ENCODE data around the gene SPATA21.

Gene SPATA21

GRCh38 chr1:16420424-16421118, 16.7 kb downstream of the SPATA21 start:
- no peak for DNase-seq (ENCODE audit: low read depth)

DNA sequence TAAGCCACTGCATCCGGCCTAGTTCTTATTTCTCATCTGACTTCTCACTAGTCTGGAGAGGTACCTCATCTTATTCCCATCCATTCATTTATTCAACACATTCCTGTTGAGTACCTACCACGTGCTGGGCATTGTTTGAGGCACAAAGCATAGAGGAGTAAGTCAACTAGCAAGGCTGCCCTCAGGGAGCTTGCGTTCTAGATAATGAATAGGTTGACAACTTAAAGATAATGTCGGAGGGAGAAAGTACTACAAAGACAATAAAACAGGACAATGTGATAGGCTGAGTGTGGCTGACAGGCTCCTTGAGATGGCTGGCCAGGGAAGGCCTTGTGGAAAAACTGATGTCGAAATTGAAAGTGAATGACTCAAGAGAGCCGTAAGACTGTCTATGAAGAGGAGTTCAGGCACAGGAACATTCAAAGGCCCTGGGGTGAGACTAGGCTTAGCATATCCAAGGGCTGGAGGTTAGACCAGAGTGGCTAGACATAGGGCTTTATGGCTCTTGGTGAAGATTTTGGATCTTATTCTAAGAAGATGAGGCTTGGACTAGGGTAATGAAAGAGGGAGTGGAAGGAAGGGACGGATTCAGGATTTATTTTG, 18.3 kb downstream of the SPATA21 start:
- no peak for DNase-seq (ENCODE audit: low read depth)

DNA sequence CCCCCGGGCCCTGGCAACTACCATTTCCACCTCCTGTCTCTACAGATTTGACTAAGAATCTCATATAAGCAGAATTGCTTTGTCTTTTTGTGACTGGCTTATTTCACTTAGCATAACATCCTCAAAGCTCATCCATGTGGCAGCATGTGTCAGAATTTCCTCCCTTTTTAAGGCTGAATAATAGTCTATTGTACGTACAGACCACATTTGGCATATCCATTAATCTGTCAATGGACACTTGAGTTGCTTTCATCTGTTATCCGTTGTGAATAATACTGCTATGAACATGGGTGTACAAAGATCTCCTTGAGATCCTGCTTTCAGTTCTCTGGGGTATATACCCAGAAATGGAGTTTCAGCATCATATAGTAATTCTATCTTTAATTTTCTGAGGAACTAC, 24.0 kb downstream of the SPATA21 start:
- no peak for DNase-seq (ENCODE audit: low read depth)

DNA sequence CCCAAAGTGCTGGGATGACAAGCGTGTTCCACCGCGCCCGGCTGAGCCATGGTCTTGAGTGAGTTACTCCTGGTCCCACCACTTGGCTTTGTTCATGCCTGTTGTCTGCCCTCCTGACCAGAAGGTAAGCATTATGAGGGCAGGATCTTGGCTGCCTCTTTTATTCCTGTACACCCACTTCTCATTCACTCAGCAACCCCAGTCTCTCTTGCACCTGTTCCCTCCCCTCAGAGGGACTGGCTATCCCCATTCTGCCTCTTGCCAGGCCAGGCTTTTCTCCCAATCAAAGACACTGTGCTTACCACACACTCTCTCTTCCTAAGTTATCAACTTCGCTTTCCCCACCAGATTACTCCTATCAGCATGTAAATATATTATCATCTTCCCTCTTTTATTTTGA, 26.4 kb downstream of the SPATA21 start:
- DNase-seq (ENCODE audit: low read depth) = no peak

DNA sequence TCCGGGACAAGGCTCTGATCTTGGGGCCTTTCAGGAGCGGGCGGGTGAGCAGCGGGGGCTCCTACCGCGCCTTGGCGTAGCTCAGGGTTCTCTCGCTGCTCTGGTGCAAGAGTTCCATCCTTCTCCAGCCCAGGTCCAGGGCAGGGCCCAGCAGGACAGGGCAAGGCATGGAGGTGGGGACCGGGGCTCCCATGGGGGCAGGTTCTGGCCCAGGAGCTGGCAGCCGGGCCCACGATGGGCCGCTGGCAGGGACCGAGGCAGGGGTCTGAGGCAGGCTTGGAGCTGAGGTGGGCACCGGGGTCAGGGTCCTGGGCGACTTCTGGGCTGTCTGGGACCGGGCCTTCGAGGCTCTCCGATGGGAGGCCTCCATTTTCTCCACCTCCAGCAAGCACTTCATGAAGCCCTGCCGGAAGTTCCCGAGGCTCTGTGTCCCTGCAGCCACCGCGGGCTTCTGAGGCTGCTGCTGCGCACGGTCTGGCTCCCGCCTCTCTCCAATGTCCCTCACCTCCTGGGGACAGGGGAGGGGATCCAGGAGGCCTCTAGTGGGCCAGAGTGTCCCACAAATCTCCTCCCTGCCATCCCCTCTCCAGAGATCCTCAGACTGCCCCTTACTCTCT, 27.6 kb downstream of the SPATA21 start:
- no peak for DNase-seq (ENCODE audit: low read depth)

DNA sequence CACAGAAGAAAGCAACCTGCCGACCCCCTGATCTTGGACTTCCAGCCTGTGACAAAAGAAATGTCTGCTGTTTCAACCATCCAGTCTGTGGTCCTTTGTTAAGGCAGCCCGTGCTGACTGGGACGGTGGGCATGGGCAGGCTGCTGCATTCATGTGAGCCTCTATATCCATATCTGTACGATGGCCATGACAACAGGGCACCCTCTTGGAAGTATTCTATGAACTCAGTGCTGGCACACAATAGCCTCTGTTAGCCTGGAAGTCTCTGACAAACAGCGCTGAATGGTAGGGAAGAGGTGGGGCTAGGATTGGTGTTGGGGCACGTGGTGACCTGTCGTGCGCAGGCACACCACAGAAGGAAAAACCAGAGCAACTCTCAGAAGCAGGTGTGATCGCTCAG, 30.4 kb downstream of the SPATA21 start:
- no peak for DNase-seq (ENCODE audit: low read depth)

DNA sequence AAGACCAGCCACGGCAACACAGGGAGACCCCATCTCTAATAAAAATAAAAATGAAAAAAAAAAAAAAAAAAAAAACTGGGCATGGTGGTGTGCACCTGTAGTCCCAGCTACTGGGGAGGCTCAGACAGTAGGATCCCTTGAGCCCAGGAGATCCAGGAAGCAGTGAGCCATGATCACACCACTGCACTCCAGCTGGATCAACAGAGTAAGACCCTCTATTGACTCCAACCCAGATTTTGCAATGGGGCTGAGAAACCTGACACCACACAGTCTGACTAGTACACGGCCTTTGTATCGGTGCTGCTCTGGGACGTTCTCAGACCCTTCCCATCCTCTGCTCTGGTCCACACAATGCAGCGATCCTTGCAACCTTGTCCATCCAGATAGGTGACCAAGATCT, 31.8 kb downstream of the SPATA21 start:
- no peak for DNase-seq (ENCODE audit: low read depth)

DNA sequence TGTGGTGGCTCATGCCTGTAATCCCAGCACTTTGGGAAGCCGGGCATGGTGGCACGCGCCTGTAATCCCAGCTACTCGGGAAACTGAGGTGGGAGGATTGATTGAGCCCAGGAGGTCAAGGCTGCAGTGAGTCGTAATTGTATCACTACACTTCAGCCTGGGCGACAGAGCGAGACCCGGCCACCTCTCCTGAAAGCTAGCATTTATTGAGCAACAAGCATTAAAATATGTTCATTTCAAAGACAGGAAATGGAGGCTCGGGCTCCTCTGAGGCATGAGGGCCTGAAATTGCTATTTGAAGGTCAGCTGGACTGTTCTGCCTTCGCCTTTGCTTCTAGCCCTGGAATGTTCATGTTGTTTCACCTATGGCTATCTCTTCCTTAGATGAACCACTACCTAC, 34.5 kb downstream of the SPATA21 start:
- no peak for DNase-seq (ENCODE audit: low read depth)

DNA sequence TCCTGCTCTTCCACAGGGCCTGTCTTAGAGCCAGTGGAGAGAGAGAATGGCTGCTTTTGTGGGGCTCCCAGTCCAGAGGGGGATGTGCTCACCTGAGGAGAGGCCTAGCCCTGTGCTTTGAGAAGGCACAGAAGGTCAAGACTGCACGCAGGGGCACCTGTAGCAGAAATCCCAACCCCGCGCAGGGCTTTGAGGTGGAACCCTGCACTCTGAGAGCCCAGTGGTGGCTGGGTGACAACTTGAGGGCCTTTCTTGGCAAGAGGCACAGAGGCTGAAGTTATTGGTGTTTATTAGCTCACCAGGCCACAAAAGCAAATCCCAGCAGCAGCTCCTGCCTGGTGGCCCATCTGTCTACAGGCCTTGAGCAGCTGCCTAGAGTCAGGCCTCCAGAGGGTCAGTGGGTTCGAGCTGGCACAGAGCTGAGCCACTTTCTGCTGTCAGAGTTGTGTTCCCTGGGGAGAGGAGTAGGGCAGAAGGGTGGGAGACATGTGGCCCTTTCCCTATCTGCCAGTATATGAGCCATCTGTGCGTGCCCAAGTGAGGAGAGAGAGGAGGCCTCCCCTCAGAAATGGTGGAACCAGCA, 38.8 kb downstream of the SPATA21 start:
- no peak for DNase-seq (ENCODE audit: low read depth)

GRCh38 chr1:16397120-16397519, 40.1 kb downstream of the SPATA21 start:
- no peak for DNase-seq (ENCODE audit: low read depth)

GRCh38 chr1:16396591-16396990, 40.6 kb downstream of the SPATA21 start:
- no peak for DNase-seq (ENCODE audit: low read depth)

DNA sequence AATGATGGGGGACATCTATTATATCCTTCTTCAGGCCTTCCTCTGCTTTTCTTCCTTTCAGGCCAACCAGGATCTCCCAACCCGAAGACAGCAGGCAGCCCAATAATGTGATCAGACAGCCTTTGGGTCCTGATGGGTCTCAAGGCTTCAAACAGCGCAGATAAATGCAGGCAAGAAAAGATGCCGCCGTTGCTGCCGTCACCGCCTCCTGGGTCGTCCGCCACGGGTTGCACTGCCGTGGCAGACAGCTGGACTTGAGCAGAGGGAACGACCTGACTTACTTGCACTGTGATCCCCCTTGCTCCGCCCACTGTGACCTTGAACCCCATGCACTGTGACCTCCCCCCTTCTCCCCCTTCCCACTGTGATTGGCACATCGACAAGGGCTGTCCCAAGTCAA, 42.2 kb downstream of the SPATA21 start:
- DNase-seq (ENCODE audit: low read depth) = no peak

DNA sequence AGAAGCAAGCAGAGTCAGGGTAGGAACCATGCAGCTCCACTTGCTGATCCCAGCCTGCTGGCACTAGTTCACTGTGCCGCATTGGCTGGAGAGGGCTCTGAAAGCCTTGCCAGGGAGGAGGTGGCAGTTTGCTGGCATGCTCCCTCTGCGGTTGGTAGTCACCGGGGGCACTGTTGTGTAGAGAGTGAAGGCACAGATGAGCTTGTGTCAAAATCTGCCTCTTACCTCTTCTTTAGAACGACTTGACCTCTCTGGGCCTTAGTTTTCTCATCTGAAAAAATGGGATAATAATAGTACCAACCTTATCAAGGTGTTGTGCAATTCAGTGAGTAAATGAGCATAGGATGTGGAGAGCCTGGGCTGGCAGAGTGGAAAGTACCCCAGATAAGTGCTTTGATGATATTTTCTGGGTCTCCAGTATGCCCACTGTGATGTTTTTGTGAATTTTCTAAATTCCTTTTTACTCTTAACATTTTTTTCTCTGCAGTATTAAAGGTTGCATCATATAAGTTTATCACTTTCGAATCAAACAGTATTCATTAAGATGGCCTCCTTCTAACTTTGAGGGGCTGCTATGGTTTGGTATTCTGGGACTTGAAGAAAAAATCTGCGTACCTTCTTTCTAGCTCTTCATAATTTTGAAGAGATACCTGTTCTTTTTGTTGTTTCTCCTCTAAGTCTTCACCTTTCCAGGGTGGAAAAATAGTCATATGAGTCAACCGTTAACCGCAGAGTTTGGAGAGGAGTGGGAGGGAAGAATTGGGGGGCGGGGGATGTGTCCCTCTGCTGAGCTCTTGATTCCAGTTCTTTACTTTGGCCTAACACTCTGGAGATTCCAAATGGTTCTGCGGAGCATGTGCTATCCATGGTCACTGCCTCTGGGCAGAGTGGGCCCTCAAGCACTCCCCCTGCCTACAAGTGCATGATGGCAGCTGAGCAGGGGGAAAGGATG, 43.4 kb downstream of the SPATA21 start:
- DNase-seq (ENCODE audit: low read depth) = no peak

DNA sequence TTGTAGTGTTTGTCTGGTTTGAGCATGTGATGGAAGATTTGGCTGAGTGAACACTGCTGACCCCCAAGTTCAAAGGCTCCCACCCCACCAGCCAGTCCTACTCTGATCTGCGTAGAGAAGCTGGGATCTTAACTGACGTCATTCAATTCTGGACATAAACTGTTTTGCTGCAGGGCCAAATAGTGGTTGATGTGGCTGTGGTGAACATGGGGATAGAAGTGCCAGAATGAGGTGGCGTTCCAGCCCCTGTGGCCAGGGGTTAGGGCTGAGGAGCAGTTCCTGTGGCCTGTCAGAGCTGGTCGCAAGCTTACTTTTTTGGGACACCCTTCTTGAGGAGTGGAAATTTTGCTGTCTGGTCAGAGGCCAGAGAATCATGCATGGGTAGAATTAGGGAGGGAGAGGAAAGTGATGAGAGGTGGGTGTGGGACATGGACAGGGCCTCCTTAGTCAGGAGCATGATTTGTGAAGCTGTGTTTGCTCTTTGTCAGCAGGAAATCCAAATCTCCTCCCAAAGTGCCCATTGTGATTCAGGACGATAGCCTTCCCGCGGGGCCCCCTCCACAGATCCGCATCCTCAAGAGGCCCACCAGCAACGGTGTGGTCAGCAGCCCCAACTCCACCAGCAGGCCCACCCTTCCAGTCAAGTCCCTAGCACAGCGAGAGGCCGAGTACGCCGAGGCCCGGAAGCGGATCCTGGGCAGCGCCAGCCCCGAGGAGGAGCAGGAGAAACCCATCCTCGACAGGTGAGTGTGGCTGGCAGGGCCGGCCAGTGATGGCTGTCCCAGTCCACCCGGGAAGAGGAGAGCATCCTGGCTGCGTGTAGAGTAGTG, 44.3 kb downstream of the SPATA21 start:
- DNase-seq (ENCODE audit: low read depth) = no peak

- DNase-seq (ENCODE audit: low read depth) = no peak
Observed at GRCh38 chr1:16391411-16391810, 45.8 kb downstream of the SPATA21 start.

DNA sequence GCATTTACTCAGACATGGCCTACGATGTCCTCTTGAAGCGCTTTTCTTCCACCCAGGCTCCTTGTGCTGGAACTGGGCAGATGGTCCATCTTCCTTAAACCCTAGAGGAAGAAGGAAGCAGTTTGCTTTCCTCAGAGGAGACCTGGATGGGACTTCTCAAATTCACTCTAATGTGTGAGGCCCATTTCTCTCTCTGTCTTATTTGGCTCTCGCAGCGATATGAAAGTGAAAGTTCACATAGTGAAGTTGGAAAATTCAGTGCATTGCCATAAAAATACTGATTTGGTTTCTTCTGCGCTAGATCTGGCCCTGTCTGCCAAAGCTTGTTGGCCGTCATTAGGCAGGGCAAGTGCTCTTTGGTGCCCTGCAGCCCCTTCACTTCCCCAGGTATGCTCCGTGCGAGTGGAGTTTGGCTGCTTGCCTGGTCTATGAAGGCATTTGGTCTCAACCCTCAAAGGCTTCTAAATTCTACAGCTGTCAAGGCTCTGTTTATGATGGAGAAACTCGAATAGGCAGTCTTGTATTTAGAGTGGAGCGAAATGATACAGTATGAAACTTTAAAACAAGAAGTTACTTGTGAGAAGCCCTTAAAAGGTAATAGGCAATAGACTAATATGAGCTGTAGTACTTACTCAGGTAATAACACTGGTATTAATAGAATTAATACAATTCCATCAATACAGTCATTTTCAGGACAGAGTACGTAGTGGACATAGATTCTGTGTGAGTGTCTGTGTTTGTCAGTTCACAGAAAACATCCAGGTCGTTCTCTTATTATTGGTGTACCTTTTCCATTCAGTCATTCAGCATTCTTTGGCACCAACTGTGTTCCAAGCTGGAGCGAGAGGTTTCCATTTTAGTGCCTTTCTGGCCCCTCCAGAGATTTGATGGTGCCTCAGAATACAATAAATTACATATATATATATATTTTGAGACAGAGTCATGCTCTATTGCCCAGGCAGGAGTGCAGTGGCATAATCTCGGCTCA, 49.7 kb downstream of the SPATA21 start:
- no peak for DNase-seq (ENCODE audit: low read depth)

DNA sequence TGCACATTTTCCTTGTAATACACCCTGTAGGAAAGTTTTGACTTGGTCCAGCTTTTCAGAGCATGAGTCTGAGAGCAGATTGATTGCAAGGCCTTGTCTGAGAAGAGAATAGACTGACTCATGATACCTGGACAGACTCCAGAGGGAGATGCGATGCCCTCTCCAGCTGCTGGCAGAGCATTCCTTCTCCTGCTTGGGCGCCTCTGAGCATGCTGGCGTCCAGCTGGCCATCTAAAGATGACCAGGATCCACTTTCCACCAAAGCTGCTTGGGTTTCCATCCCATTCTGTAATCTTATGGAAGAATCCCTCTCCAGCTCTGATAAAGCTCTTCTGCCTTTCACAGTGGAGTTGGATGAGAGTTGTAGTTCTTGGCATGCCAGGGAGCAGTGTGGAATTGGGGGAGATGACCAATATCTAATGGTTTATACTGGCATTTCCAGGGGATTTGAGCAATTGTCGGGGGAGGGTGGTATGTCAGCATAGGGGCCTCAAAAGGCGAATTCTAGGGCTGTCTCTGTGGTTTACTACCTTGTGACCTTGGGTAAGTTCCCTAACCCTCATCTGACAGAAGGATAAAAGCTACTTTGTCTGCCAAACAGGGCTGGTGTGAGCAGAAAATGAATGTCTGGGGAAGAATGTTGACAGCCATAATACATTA, 50.6 kb downstream of the SPATA21 start:
- no peak for DNase-seq (ENCODE audit: low read depth)

GRCh38 chr1:16385659-16386453, 51.4 kb downstream of the SPATA21 start:
- no peak for DNase-seq (ENCODE audit: low read depth)

DNA sequence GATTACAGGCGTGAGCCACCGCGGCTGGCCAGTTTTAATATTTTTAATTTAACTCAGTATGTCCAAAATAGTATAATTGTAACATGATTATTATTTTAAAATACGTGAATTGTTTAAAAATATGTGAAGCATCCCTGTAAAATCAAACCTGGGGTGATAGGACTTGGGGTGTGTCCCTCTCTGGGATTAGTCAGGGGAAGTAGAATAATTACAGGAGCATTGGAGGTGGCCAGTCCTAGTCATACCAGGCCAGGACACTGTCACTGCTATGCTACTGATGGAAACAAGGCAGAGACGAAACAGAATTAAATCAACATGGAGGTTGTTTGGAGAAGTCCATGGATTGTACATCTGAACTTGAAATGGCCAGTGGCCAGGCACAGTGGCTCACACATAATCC, 53.3 kb downstream of the SPATA21 start:
- DNase-seq (ENCODE audit: low read depth) = no peak

Data from HS-27A (cell line).